MM.1S (cell line): ENCODE data around the gene GAS7.

ENCODE experiments used
- EZH2 ChIP-seq: fragments of 300-600 bp; sonication (generic); optimal IDR thresholded peaks from 2 replicates; pipeline ENCODE3; 2017; ENCODE audit warnings: low read depth, mild to moderate bottlenecking, antibody characterized with exemption, low read length, mixed read lengths
- TF ChIP-seq, protein P1 (sequence below): fragments of 300-600 bp; sonication (generic); IDR thresholded peaks from 2 replicates; pipeline ENCODE4 v1.5.1; 2016; ENCODE audit warnings: antibody characterized with exemption, low read length, mixed read lengths

DNA sequence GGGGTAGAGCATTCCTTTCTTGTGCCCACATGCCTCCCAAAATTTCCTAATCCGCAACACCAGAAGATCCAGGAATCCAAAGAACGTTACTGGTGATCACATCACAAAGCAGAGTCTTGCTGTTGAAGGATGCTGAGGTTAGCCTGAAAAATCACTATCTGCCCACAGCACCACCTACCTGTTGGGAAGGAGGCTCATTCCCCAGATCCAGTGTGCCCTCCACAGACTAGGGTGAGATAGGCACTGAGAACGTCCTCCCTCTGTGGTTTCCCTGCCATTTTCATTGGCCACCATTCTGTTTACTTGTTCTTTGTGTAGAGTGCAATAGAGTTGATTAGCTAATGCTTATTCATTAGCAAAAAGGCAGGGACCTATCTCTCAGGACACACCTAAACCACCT, 323.7 kb downstream of the GAS7 start:
- TF ChIP-seq, protein P1, sequence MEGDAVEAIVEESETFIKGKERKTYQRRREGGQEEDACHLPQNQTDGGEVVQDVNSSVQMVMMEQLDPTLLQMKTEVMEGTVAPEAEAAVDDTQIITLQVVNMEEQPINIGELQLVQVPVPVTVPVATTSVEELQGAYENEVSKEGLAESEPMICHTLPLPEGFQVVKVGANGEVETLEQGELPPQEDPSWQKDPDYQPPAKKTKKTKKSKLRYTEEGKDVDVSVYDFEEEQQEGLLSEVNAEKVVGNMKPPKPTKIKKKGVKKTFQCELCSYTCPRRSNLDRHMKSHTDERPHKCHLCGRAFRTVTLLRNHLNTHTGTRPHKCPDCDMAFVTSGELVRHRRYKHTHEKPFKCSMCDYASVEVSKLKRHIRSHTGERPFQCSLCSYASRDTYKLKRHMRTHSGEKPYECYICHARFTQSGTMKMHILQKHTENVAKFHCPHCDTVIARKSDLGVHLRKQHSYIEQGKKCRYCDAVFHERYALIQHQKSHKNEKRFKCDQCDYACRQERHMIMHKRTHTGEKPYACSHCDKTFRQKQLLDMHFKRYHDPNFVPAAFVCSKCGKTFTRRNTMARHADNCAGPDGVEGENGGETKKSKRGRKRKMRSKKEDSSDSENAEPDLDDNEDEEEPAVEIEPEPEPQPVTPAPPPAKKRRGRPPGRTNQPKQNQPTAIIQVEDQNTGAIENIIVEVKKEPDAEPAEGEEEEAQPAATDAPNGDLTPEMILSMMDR = no peak
- TF ChIP-seq EZH2 = no peak
